ENCODE results near the gene MAN1B1. TPM values are rescaled to one million over a fixed set of nuclear protein-coding genes. Genes with fewer than 3 reads are reported as not detected.
A peak's percentile ranks its signal among the peaks of the same experiment; 100 is the strongest.

MAN1B1 gene
- total and polyA plus RNA-seq, 2 of the 4 experiments (the other 2 are of a cell fraction) = 28.7 to 55.1 TPM

- Histone ChIP-seq H3K18ac (ENCODE audit: low read depth, low read length) (no peak overlapping the region), H3K4me3 (ENCODE audit: insufficient read depth, low read depth, low read length) (peak overlapping the region; percentile 45; the same call in 1 of the 2 replicates), H3K4me1 (ENCODE audit: control insufficient read depth, insufficient read depth, low read length) (no peaks in the 10 kb centered on the region), H3K4me2 (ENCODE audit: low read depth, low read length) (peak overlapping the region; percentile 55), H2BK120ac (ENCODE audit: low read depth, low read length) (peak overlapping the region; percentile 68; the same call in 1 of the 2 replicates), H3K56ac (ENCODE audit: extremely low read depth, insufficient read depth, low read length) (no peak overlapping the region), H4K91ac (ENCODE audit: insufficient read depth, low read depth, low read length) (peak overlapping the region; percentile 38; the same call in 1 of the 2 replicates), H2BK20ac (ENCODE audit: low read depth, low read length) (no peak overlapping the region; the same call in 1 of the 2 replicates), H2AFZ (replicated peaks; ENCODE audit: low read length, poor library complexity) (peak overlapping the region; percentile 95), H2BK5ac (ENCODE audit: low read depth, low read length, poor library complexity, severe bottlenecking) (no peak overlapping the region), H3K79me1 (ENCODE audit: low read depth in 1 of 2, low read length in 2 of 2) (peaks cover 8 to 28% of the 10 kb centered on the region in 2 experiments), H4K5ac (ENCODE audit: low read depth, low read length) (peak overlapping the region; percentile 52), H3K27me3 (ENCODE audit: control insufficient read depth, insufficient read depth, low read length) (no peaks in the 10 kb centered on the region), H3K14ac (replicated peaks; ENCODE audit: low read depth, low read length) (peak overlapping the region; percentile 63), H3K9ac (ENCODE audit: low read depth, low read length) (peak overlapping the region; percentile 67), H3K9me1 (ENCODE audit: insufficient read depth, low read length) (no peaks in the 10 kb centered on the region), H3K36me3 (ENCODE audit: control insufficient read depth, insufficient read depth, low read length) (peaks cover 20% of the 10 kb centered on the region; the same call in 1 of the 2 replicates), H4K8ac (ENCODE audit: low read depth in 2 of 2, low read length in 2 of 2) (peak overlapping the region; percentile 41 to 97; a peak in 2 of 4 replicates), H2AK5ac (ENCODE audit: low read depth, low read length) (0 out of 2 replicates have a peak overlapping the region, but pooled peaks have one; percentile 3), H4K20me1 (ENCODE audit: insufficient read depth, low read length) (peaks cover 10% of the 10 kb centered on the region), H3K27ac (ENCODE audit: insufficient read depth, low read length) (peak overlapping the region; percentile 36; the same call in 1 of the 2 replicates), H2BK15ac (ENCODE audit: low read depth, low read length) (no peak overlapping the region), H3K23ac (ENCODE audit: low read depth, low read length) (0 out of 2 replicates have a peak overlapping the region, but pooled peaks have one; percentile 42), H3K9me3 (ENCODE audit: control insufficient read depth, insufficient read depth, low read length) (no peaks in the 10 kb centered on the region), H3K4ac (ENCODE audit: low read depth, low read length) (peak overlapping the region; percentile 88), H2AK9ac (replicated peaks; ENCODE audit: low read depth, low read length, poor library complexity) (peak overlapping the region; percentile 23)
- POLR2A ChIA-PET (ENCODE audit: unreplicated experiment) = interaction anchor here (0.5 to 0.6 kb wide), 2 partner anchors 10 to 56 kb away, joined by 4 to 8 read pairs; no protein-coding TSS in a partner anchor
- dilution Hi-C loops (cut with HindIII; ENCODE audit: low sequenced_read_pairs, unreplicated experiment) = no loop called here
- no peak for TF ChIP-seq RFX5 (IDR thresholded peaks at IDR 0.05; ENCODE audit: low read depth, low read length)
- no peak for TF ChIP-seq NFE2L2 (IDR thresholded peaks at IDR 0.05; ENCODE audit: low read depth, low read length)
- TF ChIP-seq RCOR1 (IDR thresholded peaks at IDR 0.05; ENCODE audit: insufficient replicate concordance, low read length) = no peak
- TF ChIP-seq, protein P1, sequence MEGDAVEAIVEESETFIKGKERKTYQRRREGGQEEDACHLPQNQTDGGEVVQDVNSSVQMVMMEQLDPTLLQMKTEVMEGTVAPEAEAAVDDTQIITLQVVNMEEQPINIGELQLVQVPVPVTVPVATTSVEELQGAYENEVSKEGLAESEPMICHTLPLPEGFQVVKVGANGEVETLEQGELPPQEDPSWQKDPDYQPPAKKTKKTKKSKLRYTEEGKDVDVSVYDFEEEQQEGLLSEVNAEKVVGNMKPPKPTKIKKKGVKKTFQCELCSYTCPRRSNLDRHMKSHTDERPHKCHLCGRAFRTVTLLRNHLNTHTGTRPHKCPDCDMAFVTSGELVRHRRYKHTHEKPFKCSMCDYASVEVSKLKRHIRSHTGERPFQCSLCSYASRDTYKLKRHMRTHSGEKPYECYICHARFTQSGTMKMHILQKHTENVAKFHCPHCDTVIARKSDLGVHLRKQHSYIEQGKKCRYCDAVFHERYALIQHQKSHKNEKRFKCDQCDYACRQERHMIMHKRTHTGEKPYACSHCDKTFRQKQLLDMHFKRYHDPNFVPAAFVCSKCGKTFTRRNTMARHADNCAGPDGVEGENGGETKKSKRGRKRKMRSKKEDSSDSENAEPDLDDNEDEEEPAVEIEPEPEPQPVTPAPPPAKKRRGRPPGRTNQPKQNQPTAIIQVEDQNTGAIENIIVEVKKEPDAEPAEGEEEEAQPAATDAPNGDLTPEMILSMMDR (conservative IDR thresholded peaks at IDR 0.05; ENCODE audit: low read depth, low read length) = no peak
- no peak for TF ChIP-seq CHD1 (IDR thresholded peaks at IDR 0.05; ENCODE audit: low read depth, low read length)
- no peak for TF ChIP-seq FOS (IDR thresholded peaks at IDR 0.05; ENCODE audit: low read depth, low read length)
- TF ChIP-seq, protein P2, sequence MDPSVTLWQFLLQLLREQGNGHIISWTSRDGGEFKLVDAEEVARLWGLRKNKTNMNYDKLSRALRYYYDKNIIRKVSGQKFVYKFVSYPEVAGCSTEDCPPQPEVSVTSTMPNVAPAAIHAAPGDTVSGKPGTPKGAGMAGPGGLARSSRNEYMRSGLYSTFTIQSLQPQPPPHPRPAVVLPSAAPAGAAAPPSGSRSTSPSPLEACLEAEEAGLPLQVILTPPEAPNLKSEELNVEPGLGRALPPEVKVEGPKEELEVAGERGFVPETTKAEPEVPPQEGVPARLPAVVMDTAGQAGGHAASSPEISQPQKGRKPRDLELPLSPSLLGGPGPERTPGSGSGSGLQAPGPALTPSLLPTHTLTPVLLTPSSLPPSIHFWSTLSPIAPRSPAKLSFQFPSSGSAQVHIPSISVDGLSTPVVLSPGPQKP (IDR thresholded peaks at IDR 0.05; ENCODE audit: borderline replicate concordance, low read depth, low read length) = no peak
- TF ChIP-seq, protein P3, sequence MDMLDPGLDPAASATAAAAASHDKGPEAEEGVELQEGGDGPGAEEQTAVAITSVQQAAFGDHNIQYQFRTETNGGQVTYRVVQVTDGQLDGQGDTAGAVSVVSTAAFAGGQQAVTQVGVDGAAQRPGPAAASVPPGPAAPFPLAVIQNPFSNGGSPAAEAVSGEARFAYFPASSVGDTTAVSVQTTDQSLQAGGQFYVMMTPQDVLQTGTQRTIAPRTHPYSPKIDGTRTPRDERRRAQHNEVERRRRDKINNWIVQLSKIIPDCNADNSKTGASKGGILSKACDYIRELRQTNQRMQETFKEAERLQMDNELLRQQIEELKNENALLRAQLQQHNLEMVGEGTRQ (IDR thresholded peaks at IDR 0.05; ENCODE audit: low read depth, low read length) = no peak
- no peak for TF ChIP-seq SMC3 (IDR thresholded peaks at IDR 0.05; ENCODE audit: low read depth, low read length)
- TF ChIP-seq MXI1 (IDR thresholded peaks at IDR 0.05; ENCODE audit: borderline replicate concordance, low read depth, low read length) = no peak
- TF ChIP-seq RAD21 (IDR thresholded peaks at IDR 0.05; ENCODE audit: low read length) = no peak
- no peak for TF ChIP-seq POLR2A (IDR thresholded peaks at IDR 0.05; ENCODE audit: low read depth, low read length)
- no peak for TF ChIP-seq MAFK (IDR thresholded peaks at IDR 0.05; ENCODE audit: low read depth, low read length)
- TF ChIP-seq BHLHE40 (IDR thresholded peaks at IDR 0.05; ENCODE audit: low read depth, low read length) = no peak
- no peak for TF ChIP-seq MAZ (IDR thresholded peaks at IDR 0.05; ENCODE audit: borderline replicate concordance, low read depth, low read length)
- TF ChIP-seq CEBPB (IDR thresholded peaks at IDR 0.05; ENCODE audit: low read depth, low read length) = no peak
- DNase-seq (no peak), ATAC-seq (ENCODE audit: low read depth) (no peak)
- CTCF ChIA-PET = interaction anchor here (1.2 to 1.5 kb wide), 2 partner anchors 13 to 30 kb away, joined by 5 to 7 read pairs; no protein-coding TSS in a partner anchor
- in situ Hi-C loops (cut with MboI; ENCODE audit: low sequenced_read_pairs) = no loop called here
- 54% methylated on average over 11 of the region's 15 CpGs; no CpG with 5 or more reads in 1 of the 2 experiments for WGBS, 2 experiments (ENCODE audit: extremely low coverage in 2 of 2, insufficient read length in 1 of 2)
- no TSS peak for BruUV-seq (replicated peaks)
- intact Hi-C loops (cut with micrococcal nuclease) = no loop called here
These were observed 10.2 kb upstream of the MAN1B1 start for GRCh38 chr9:137076636-137077009.
